GM11168 (cell line): Measurements from ENCODE around the gene HPN.

Experiments
- in situ Hi-C: fragments of 300-500 bp; cut with MboI; formaldehyde crosslinking; loops from one replicate; pipeline ENCODE4 v1.12.0; 2022; ENCODE audit warnings: low sequenced_read_pairs; ENCODE audit not compliant: unreplicated experiment

Gene HPN

DNA sequence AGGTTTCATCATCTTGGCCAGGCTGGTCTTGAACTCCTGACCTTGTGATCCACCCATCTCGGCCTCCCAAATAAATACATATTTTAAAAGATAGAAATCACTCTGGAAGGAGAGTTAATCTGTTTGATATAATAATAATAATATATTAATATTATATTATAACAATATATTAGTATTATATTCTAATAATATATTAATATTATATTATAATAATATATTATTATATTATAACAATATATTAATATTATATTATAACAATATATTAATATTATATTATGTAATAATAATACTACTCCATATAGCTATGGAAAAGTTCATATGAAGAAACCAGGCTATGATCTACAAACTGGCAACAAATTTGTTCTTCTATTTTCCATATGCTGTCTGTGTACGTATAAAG lies 16.8 kb downstream of the HPN start:
- in situ Hi-C loops: no loop called here

GRCh38 chr19:35059006-35059798 lies 17.7 kb downstream of the HPN start:
- in situ Hi-C loops: no loop called here

DNA sequence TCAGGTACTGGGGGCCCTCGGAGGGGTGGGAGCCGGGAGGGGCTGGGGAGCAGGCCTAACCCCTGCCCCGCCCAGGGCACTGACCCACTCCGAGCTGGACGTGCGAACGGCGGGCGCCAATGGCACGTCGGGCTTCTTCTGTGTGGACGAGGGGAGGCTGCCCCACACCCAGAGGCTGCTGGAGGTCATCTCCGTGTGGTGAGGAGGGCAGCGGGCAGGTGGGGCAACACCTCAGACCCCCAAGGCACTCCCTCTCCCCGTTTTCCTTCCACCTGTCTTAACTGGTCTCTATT lies 18.2 kb downstream of the HPN start:
- in situ Hi-C loops: no loop called here

- in situ Hi-C loops: no loop called here
These were observed 18.8 kb downstream of the HPN start for GRCh38 chr19:35060160-35060855.

DNA sequence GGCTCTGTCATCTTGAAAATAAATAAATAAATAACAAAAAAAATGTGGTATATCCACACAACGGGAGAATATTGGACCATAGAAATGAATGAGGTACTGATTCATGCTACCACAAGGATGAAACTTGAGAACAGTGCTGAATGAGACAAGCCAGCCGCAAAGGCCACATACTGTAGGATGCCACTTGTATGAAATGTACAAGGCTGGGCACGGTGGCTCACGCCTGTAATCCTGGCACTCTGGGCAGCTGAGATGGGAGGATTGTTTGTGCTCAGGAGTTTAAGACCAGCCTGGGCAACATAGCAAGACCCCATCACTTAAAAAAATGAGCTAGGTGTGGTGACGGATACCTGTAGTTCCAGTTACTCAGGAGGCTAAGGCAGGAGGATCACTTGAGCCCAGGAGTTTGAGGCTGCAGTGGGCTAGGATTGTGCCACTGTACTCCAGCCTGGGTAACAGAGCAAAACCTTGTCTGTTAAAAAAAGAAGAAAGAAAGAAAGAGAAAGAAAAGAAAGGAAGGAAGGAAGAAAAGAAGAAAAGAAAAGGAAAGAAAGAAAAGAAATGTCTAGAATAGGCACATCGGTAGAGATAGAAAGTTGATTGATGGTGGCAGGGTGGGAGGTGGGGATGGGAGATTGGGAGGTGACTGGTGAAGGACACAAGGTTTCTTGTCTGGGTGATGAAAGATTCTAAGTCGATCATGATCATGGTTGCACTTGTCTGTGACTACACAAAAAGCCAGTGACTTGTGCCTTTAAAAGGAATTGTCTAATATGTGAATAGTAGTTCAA lies 20.3 kb downstream of the HPN start:
- in situ Hi-C loops: no loop called here

- in situ Hi-C loops: no loop called here
These were observed 21.4 kb downstream of the HPN start for GRCh38 chr19:35062942-35063341.

- in situ Hi-C loops: no loop called here
These were observed 22.7 kb downstream of the HPN start for GRCh38 chr19:35063940-35064818.

DNA sequence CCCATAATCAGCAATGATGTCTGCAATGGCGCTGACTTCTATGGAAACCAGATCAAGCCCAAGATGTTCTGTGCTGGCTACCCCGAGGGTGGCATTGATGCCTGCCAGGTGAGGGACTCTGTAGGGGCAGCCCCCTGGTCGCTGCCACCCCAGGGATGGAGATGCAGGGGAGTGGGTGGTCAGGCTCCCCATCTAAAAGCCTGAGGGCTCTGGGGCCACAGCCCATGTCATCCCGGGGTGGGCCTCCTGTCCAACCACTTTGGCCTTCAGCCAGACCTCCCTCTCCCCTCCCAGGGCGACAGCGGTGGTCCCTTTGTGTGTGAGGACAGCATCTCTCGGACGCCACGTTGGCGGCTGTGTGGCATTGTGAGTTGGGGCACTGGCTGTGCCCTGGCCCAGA lies 24.1 kb downstream of the HPN start:
- in situ Hi-C loops: no loop called here

- in situ Hi-C loops: no loop called here
These were observed 24.6 kb downstream of the HPN start for GRCh38 chr19:35066121-35066520.

DNA sequence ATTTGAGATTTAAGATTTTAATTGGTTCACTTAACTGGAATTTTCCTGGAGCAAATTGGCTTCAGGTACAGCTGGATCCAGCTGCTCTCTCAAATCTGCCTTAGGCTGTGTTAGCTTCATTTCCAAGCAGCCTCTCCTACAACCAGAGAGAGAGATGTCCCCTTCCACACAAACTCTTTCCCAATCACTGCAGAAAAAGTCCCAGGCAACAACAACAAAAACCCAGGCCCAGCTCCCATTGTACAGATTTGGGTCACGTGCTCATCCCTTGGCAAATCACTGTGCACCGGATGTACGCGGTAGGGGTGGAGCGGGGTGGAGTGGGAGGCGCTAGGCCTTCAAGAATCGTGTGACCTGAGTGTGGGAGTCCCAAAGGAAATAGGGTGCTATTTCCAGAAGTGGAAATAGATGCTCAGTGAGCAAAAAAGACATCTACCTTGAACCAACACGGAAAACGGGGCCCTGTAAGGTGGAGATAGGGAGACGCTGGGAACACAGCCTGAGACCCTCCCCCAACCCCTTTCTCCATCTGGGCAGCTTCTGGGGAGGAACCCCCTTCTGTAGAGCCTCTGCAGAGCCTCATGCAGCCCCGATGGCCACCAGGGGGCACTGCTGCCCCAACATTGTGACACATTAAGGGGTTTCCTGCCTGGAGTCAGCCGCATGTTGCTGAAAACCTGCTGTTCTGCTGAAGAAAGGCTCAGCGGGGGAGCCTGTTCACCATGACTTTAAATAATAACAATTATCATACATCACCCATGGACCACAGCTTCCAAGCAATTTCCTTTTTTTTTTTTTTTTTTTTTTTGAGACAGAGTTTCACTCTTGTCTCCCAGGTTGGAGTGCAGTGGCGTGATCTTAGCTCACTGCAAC lies 25.4 kb downstream of the HPN start:
- in situ Hi-C loops: no loop called here

DNA sequence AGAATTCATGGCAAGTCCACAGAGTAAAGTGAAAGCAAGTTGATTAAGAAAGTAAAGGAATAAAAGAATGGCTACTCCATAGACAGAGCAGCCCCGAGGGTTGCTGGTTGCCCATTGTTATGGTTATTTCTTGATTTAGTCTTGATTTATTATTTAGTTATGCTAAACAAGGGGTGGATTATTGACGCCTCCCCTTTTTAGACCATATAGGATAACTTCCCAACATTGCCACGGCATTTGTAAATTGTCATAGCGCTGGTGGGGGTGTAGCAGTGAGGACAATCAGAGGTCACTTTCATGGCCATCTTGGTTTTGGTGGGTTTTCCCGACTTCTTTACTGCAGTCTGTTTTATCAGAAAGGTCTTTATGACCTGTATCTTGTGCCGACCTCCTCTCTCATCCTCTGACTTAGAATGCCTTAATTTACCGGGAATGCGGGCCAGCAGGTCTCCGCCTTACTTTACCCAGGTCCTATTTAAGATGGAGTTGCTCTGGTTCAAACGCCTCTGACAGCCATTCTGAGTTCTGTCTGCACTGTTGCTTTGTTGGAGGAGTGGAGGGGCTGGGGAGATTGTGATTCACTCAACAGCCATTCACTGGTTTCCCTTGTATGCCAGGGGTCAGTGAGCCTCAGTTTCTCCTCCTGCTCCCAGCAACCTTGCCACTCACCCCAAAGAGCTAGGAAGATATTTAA lies 27.6 kb downstream of the HPN start:
- in situ Hi-C loops: no loop called here

DNA sequence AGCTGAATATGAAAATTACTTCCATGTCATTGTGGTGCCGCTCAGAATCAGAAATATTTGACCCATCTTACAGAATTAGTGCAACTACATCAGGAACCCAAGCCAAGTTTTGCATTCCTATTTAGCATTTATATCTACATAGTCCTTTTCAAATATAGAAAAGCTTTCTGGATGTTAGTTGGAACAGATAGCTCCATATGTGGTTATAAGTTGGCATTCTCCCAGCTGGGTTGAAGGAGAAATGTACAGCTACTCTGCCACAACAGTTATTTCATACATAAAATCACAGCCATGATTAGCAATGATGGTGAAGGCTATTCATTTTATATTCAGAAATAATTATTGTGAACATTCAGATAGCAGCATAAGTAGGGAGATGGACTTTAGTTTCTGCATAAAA lies 28.2 kb downstream of the HPN start:
- in situ Hi-C loops: no loop called here

GRCh38 chr19:35070471-35070870 lies 28.9 kb downstream of the HPN start:
- in situ Hi-C loops: no loop called here

DNA sequence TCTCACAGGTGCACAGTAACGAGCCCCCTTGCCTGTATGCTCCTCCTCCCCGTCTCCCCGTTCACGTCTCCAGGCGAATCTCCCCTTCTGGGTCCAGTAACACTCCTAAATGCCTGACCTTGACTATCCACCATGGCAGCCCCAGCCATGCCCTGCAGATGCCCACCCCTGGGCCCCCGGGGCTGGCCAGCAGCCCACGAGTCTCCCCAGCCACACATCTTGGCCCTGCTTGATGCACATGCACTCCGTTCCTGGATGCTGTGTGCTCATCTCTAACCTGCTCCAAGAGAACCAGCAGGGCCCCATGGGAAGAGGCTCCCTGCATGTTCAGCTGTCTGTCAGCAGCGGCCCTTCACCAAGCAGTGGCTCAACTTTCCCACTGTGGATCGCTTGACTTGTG lies 32.0 kb downstream of the HPN start:
- in situ Hi-C loops: no loop called here

GRCh38 chr19:35073941-35074340 lies 32.4 kb downstream of the HPN start:
- in situ Hi-C loops: no loop called here

DNA sequence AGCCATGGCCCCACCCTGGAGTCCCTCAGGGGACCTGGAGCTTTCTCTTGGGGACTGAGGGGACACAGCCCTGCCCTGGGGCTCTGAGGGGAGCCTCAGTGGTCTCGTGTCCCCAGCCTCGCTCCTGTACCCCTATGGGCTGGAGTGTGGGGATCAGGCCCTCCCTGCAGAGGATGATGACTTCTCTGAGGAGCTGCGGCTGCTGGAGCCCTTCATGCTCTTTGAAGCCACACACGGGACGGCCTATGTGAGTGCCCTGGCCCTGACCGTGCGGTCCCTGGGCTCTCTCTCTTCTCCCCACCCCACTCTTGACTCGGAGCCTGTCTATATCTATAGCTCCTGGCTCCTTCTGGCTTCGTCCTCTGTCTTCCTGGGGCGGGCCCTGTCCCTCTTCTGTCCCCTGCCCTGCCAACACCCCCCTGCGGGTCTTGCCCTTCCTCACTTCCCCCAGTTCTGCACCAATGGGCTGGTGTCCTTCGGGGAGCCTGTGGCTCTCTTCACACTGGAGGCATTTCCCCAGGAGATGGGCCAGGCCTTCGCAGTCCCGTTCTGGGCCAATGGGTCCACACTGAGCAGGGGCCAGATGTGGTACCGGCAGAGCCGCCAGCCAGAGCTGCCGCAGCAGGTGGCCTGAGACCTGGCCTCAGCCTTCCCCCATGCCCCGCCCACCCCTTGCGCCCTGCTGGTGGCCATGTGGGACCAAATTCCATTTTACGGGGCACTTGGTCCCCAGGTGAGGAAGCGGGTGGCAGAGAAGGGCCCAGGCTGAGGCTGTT lies 33.1 kb downstream of the HPN start:
- in situ Hi-C loops: no loop called here

DNA sequence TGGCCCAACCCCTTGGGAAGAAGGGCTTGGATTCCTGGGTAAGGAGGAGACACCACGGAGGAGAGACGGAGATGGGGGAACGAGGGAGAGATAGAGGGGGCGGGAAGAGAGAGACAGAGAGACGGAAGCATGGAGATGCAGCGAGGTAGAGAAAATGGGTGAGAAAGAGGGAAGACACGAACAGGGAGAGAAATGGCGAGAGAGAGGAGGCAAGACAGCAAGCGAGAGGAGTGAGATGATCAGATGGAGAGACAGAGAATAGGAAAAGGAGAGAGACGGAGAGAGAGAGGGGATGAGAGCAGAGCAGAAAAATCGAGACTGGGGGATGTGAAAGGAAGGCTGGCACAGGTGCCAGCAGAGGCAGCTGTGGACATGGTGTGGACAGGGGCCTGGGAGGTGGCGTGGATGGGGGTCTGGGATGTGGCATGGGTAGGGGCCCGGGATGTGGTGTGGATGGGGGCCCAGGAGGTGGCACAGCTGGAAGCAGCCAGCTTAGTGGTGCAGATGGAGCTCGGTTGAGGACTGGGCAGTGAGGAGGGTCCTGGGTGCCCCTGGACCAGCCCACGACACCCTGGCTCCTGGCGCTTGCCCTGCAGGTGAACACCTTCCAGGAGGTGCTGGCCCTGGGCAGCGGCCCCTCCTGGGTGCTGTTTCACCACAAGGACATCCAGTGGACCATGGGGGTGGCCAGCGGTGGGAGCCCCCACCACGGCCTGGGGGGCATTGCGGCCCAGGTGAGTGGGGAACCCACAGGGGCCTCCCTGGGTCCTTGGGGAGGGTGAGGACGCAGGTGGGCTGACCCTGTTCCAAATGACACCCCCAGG lies 33.9 kb downstream of the HPN start:
- in situ Hi-C loops: no loop called here
